HEK293 (cell line): ENCODE measurements around the gene MSLN.

ENCODE experiments used
- CTCF ChIA-PET: fragments of 350-600 bp; formaldehyde crosslinking; extraction: SDS; loops from one replicate; lab custom pipeline; 2021; ENCODE audit warnings: antibody characterized with exemption; lab: Yijun Ruan, JAX
- POLR2A ChIA-PET: fragments of 300-600 bp; formaldehyde crosslinking; extraction: SDS; loops from one replicate; lab custom pipeline; 2020; ENCODE audit warnings: antibody characterized with exemption, inconsistent platforms; lab: Yijun Ruan, JAX
- H3K27ac ChIP-seq: fragments of 200-500 bp; sonication (Bioruptor generic); 2 replicates; pipeline ENCODE4 v1.5.1; 2014; ENCODE audit warnings: low read depth, low read length, control low read depth, inconsistent platforms; ENCODE audit errors: extremely low read depth
- H3K36me3 ChIP-seq, 2 experiments: fragments of 200-500 bp in 1 of 2; sonication (Bioruptor generic) in 1 of 2; 1 replicate in 1 of 2; 2 replicates in 1 of 2; pipeline ENCODE4 v1.5.1; 2014 to 2017; ENCODE audit warnings: inconsistent platforms in 2 of 2, low read length in 2 of 2; ENCODE audit not compliant: control insufficient read depth in 2 of 2, insufficient read depth in 1 of 2
- H3K4me1 ChIP-seq: fragments of 200-500 bp; sonication (Bioruptor generic); 2 replicates; pipeline ENCODE4 v1.5.1; 2014; ENCODE audit warnings: mild to moderate bottlenecking, low read length, inconsistent platforms; ENCODE audit not compliant: control insufficient read depth, insufficient read depth
- H3K4me3 ChIP-seq: 2 replicates; pipeline ENCODE4 v1.5.1; 2011; ENCODE audit warnings: low read depth, mild to moderate bottlenecking, control low read depth, low read length, moderate library complexity
- H3K9me3 ChIP-seq: fragments of 200-500 bp; sonication (Bioruptor generic); 2 replicates; pipeline ENCODE4 v1.5.1; 2014; ENCODE audit warnings: low read depth, low read length, inconsistent platforms; ENCODE audit not compliant: control insufficient read depth, insufficient read depth
- EGR2 ChIP-seq: fragments of 450-650 bp; formaldehyde crosslinking; IDR thresholded peaks from 2 replicates; pipeline ENCODE4 v1.5.1; 2016; ENCODE audit warnings: low read depth, missing biosample characterization, missing genetic modification characterization
- GLI2 ChIP-seq: fragments of 450-650 bp; formaldehyde crosslinking; IDR thresholded peaks from 2 replicates; pipeline ENCODE4; 2017; ENCODE audit warnings: missing biosample characterization, missing genetic modification characterization, low read depth, borderline replicate concordance
- GLIS2 ChIP-seq: fragments of 450-650 bp; formaldehyde crosslinking; IDR thresholded peaks from 2 replicates; pipeline ENCODE4 v1.5.1; 2016; ENCODE audit warnings: missing biosample characterization, missing genetic modification characterization
- KLF16 ChIP-seq: fragments of 450-650 bp; formaldehyde crosslinking; IDR thresholded peaks from 2 replicates; pipeline ENCODE4 v1.5.1; 2017; ENCODE audit warnings: missing biosample characterization, missing genetic modification characterization
- REPIN1 ChIP-seq: fragments of 450-650 bp; formaldehyde crosslinking; IDR thresholded peaks from 2 replicates; pipeline ENCODE4 v1.5.1; 2017; ENCODE audit warnings: missing biosample characterization, missing genetic modification characterization, low read depth
- SCRT1 ChIP-seq: fragments of 450-650 bp; formaldehyde crosslinking; IDR thresholded peaks from 2 replicates; pipeline ENCODE4 v1.5.1; 2016; ENCODE audit warnings: missing biosample characterization, missing genetic modification characterization, borderline replicate concordance
- SETDB1 ChIP-seq: IDR thresholded peaks from one replicate; pipeline ENCODE4 v1.6.1; 2017; ENCODE audit warnings: mild to moderate bottlenecking, low read length, moderate library complexity, mixed read lengths; ENCODE audit not compliant: insufficient read length
- TRIM28 ChIP-seq: IDR thresholded peaks from 2 replicates; pipeline ENCODE4 v1.6.1; 2011; ENCODE audit warnings: low read length, control low read depth, borderline replicate concordance
- ZFP3 ChIP-seq: fragments of 450-650 bp; formaldehyde crosslinking; IDR thresholded peaks from 2 replicates; pipeline ENCODE4 v1.5.1; 2016; ENCODE audit warnings: low read depth, missing biosample characterization, missing genetic modification characterization
- ZNF214 ChIP-seq: fragments of 450-650 bp; formaldehyde crosslinking; IDR thresholded peaks from 2 replicates; pipeline ENCODE4 v1.5.1; 2017; ENCODE audit warnings: missing biosample characterization, mild to moderate bottlenecking, missing genetic modification characterization, borderline replicate concordance
- ZNF223 ChIP-seq: fragments of 450-650 bp; formaldehyde crosslinking; IDR thresholded peaks from 2 replicates; pipeline ENCODE4 v1.5.1; 2016; ENCODE audit warnings: missing biosample characterization, missing genetic modification characterization
- ZNF266 ChIP-seq: fragments of 450-650 bp; formaldehyde crosslinking; IDR thresholded peaks from 2 replicates; pipeline ENCODE4 v1.5.1; 2016; ENCODE audit warnings: missing biosample characterization, missing genetic modification characterization, low read depth
- ZNF292 ChIP-seq: fragments of 450-650 bp; formaldehyde crosslinking; IDR thresholded peaks from 2 replicates; pipeline ENCODE4 v1.5.1; 2016; ENCODE audit warnings: low read depth, missing biosample characterization, missing genetic modification characterization, borderline replicate concordance
- ZNF335 ChIP-seq: fragments of 450-650 bp; formaldehyde crosslinking; conservative IDR thresholded peaks from 2 replicates; pipeline ENCODE4 v1.5.1; 2016; ENCODE audit warnings: missing biosample characterization, missing genetic modification characterization
- ZNF350 ChIP-seq: fragments of 450-650 bp; formaldehyde crosslinking; IDR thresholded peaks from 2 replicates; pipeline ENCODE4 v1.5.0; 2017; ENCODE audit warnings: missing biosample characterization, mild to moderate bottlenecking, missing genetic modification characterization
- ZNF37A ChIP-seq: fragments of 450-650 bp; IDR thresholded peaks from 2 replicates; pipeline ENCODE4 v1.5.1; 2018; ENCODE audit warnings: missing biosample characterization, missing genetic modification characterization
- ZNF501 ChIP-seq: fragments of 450-650 bp; formaldehyde crosslinking; IDR thresholded peaks from 2 replicates; pipeline ENCODE4 v1.5.1; 2016; ENCODE audit warnings: missing biosample characterization, missing genetic modification characterization
- ZNF600 ChIP-seq: fragments of 450-650 bp; formaldehyde crosslinking; IDR thresholded peaks from 2 replicates; pipeline ENCODE4 v1.5.1; 2016; ENCODE audit warnings: missing biosample characterization, missing genetic modification characterization
- ZNF610 ChIP-seq: fragments of 450-650 bp; formaldehyde crosslinking; IDR thresholded peaks from 2 replicates; pipeline ENCODE4 v1.5.1; 2016; ENCODE audit warnings: missing biosample characterization, missing genetic modification characterization, borderline replicate concordance
- ZNF785 ChIP-seq: fragments of 450-650 bp; formaldehyde crosslinking; IDR thresholded peaks from 2 replicates; pipeline ENCODE4 v1.5.1; 2016; ENCODE audit warnings: missing biosample characterization, missing genetic modification characterization
- ZSCAN30 ChIP-seq: fragments of 450-650 bp; IDR thresholded peaks from 2 replicates; pipeline ENCODE4 v1.5.1; 2018; ENCODE audit warnings: missing biosample characterization, mild to moderate bottlenecking, missing genetic modification characterization, moderate library complexity
- TF ChIP-seq, protein P1 (sequence below): fragments of 450-650 bp; IDR thresholded peaks from 2 replicates; pipeline ENCODE4 v1.5.1; 2018; ENCODE audit warnings: missing biosample characterization, missing genetic modification characterization
- TF ChIP-seq, protein P2 (sequence below): fragments of 450-650 bp; formaldehyde crosslinking; IDR thresholded peaks from 2 replicates; pipeline ENCODE4 v1.5.1; 2016; ENCODE audit warnings: missing biosample characterization, missing genetic modification characterization
- TF ChIP-seq, protein P3 (sequence below): fragments of 450-650 bp; formaldehyde crosslinking; IDR thresholded peaks from 2 replicates; pipeline ENCODE4 v1.5.1; 2017; ENCODE audit warnings: missing biosample characterization, missing genetic modification characterization

MSLN gene

GRCh38 chr16:718922-719321 lies 41.6 kb upstream of the MSLN start:
- TF ChIP-seq ZNF501 (tag by site-specific recombination) (no peak), REPIN1 (tag by site-specific recombination) (no peak), EGR2 (tag by site-specific recombination) (peak; percentile 41; the same call in 1 of the 2 replicates), ZNF785 (tag by site-specific recombination) (no peak), ZNF266 (tag by site-specific recombination) (no peak)
- TF ChIP-seq, protein P1, sequence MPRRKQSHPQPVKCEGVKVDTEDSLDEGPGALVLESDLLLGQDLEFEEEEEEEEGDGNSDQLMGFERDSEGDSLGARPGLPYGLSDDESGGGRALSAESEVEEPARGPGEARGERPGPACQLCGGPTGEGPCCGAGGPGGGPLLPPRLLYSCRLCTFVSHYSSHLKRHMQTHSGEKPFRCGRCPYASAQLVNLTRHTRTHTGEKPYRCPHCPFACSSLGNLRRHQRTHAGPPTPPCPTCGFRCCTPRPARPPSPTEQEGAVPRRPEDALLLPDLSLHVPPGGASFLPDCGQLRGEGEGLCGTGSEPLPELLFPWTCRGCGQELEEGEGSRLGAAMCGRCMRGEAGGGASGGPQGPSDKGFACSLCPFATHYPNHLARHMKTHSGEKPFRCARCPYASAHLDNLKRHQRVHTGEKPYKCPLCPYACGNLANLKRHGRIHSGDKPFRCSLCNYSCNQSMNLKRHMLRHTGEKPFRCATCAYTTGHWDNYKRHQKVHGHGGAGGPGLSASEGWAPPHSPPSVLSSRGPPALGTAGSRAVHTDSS (tag by site-specific recombination): no peak
- TF ChIP-seq, all 188 proteins: peak for 1
- ChIA-PET POLR2A (interaction anchor here (2.0 to 2.8 kb wide), 2 partner anchors 10 to 69 kb away, joined by 11 to 25 read pairs; partner anchors contain the start of genes CHTF18 and RPUSD1), CTCF (interaction anchor here (0.8 to 5.7 kb wide), 3 partner anchors 25 to 337 kb away, joined by 3 to 34 read pairs (median 3); partner anchors contain the start of genes CHTF18 and RPUSD1)
- H3K4me3 ChIP-seq: no peak overlapping the region
- peaks cover 0 to 12% of the 10 kb centered on the region in 2 experiments; a peak in 1 of 3 replicates for H3K36me3 ChIP-seq
- H3K27ac ChIP-seq: no peak overlapping the region
- H3K9me3 ChIP-seq: no peaks in the 10 kb centered on the region
- H3K4me1 ChIP-seq: peaks cover 13% of the 10 kb centered on the region

- Histone ChIP-seq H3K4me1 (peaks cover 9% of the 10 kb centered on the region), H3K4me3 (peak overlapping the region; percentile 66), H3K9me3 (no peaks in the 10 kb centered on the region), H3K36me3 (peaks cover 0 to 12% of the 10 kb centered on the region in 2 experiments; a peak in 1 of 3 replicates), H3K27ac (peak overlapping the region; percentile 94; the same call in 1 of the 2 replicates)
- POLR2A ChIA-PET: interaction anchor here (0.5 to 2.8 kb wide), 19 partner anchors 8 to 1330 kb away, joined by 3 to 25 read pairs (median 6); partner anchors contain the start of genes CHTF18, CIAO3, JPT2 and RPUSD1
- CTCF ChIA-PET: interaction anchor here (0.6 to 5.7 kb wide), 12 partner anchors 8 to 420 kb away, joined by 3 to 34 read pairs (median 4); partner anchors contain the start of genes CHTF18, CIAO3, GNG13 and RPUSD1
- no peak for TF ChIP-seq GLI2 (tag by site-specific recombination)
- no peak for TF ChIP-seq ZNF223 (tag by site-specific recombination)
- no peak for TF ChIP-seq ZNF37A (tag by site-specific recombination)
- TF ChIP-seq ZNF335 (tag by site-specific recombination): peak; percentile 88
- TF ChIP-seq ZNF214: no peak
- TF ChIP-seq, protein P2, sequence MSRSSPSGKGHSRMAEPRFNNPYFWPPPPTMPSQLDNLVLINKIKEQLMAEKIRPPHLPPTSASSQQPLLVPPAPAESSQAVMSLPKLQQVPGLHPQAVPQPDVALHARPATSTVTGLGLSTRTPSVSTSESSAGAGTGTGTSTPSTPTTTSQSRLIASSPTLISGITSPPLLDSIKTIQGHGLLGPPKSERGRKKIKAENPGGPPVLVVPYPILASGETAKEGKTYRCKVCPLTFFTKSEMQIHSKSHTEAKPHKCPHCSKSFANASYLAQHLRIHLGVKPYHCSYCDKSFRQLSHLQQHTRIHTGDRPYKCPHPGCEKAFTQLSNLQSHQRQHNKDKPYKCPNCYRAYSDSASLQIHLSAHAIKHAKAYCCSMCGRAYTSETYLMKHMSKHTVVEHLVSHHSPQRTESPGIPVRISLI (tag by site-specific recombination): peak; percentile 94; the same call in 1 of the 2 replicates
- no peak for TF ChIP-seq ZSCAN30
- no peak for TF ChIP-seq SCRT1 (tag by site-specific recombination)
- TF ChIP-seq KLF16 (tag by site-specific recombination): no peak
- no peak for TF ChIP-seq ZNF292
- no peak for TF ChIP-seq ZNF610 (tag by site-specific recombination)
- no peak for TF ChIP-seq ZNF600 (tag by site-specific recombination)
- TF ChIP-seq, protein P3, sequence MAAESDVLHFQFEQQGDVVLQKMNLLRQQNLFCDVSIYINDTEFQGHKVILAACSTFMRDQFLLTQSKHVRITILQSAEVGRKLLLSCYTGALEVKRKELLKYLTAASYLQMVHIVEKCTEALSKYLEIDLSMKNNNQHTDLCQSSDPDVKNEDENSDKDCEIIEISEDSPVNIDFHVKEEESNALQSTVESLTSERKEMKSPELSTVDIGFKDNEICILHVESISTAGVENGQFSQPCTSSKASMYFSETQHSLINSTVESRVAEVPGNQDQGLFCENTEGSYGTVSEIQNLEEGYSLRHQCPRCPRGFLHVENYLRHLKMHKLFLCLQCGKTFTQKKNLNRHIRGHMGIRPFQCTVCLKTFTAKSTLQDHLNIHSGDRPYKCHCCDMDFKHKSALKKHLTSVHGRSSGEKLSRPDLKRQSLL (tag by site-specific recombination): no peak; the same call in 1 of the 2 replicates
- no peak for TF ChIP-seq TRIM28
- no peak for TF ChIP-seq ZNF350 (tag by site-specific recombination)
- TF ChIP-seq GLIS2 (tag by site-specific recombination): peak; percentile 59
- TF ChIP-seq ZFP3 (tag by site-specific recombination): no peak
- TF ChIP-seq SETDB1: no peak
Observed at GRCh38 chr16:719815-720446, 40.6 kb upstream of the MSLN start.
